HL-60 (cell line): Measurements from ENCODE around the gene DAB2.

Source experiments
- DNase-seq, 2 experiments: peaks; one replicate each; pipeline ENCODE4 v3.0.0-alpha.2; 2010 to 2020; ENCODE audit warnings: low read depth in 1 of 2, low spot score in 1 of 2
- H3K27ac ChIP-seq: fragments of 250-450 bp; sonication (Bioruptor Pico); replicated peaks from 2 replicates; pipeline ENCODE4 v1.5.1; 2020; ENCODE audit warnings: mild to moderate bottlenecking, moderate library complexity
- H3K27me3 ChIP-seq: fragments of 250-450 bp; sonication (Bioruptor Pico); 2 replicates; pipeline ENCODE4 v1.5.1; 2021; ENCODE audit warnings: mild to moderate bottlenecking, moderate library complexity; ENCODE audit not compliant: insufficient read depth, poor library complexity, severe bottlenecking
- H3K4me3 ChIP-seq: replicated peaks from 2 replicates; pipeline ENCODE4 v1.5.1; 2011; ENCODE audit warnings: mild to moderate bottlenecking, control low read depth, low read length; ENCODE audit not compliant: insufficient read depth
- CTCF ChIP-seq: IDR thresholded peaks from one replicate; pipeline ENCODE4 v1.5.1; 2011; ENCODE audit warnings: low read length, control low read depth, inconsistent platforms; ENCODE audit not compliant: insufficient read depth
- GABPA ChIP-seq: IDR thresholded peaks from 2 replicates; pipeline ENCODE4 v1.6.1; 2012; ENCODE audit warnings: low read depth
- POLR2AphosphoS5 ChIP-seq: IDR thresholded peaks from 2 replicates; pipeline ENCODE4 v1.6.1; 2012; ENCODE audit warnings: low read depth
- REST ChIP-seq: IDR thresholded peaks from 2 replicates; pipeline ENCODE4 v1.6.1; 2012; ENCODE audit warnings: low read depth; ENCODE audit not compliant: insufficient replicate concordance
- SPI1 ChIP-seq: IDR thresholded peaks from 2 replicates; pipeline ENCODE4 v1.6.1; 2012; ENCODE audit warnings: low read depth, mild to moderate bottlenecking, borderline replicate concordance

Gene DAB2

GRCh38 chr5:39361306-39361705, 63.5 kb downstream of the DAB2 start:
- Histone ChIP-seq H3K27me3 (no peaks in the 10 kb centered on the region), H3K27ac (no peak overlapping the region), H3K4me3 (no peak overlapping the region)
- DNase-seq = no peak
- no peak for TF ChIP-seq SPI1
- TF ChIP-seq CTCF = no peak
- TF ChIP-seq GABPA = no peak
- no peak for TF ChIP-seq REST

GRCh38 chr5:39360471-39361111, 64.2 kb downstream of the DAB2 start:
- DNase-seq = no peak
- Histone ChIP-seq H3K27me3 (no peaks in the 10 kb centered on the region), H3K27ac (no peak overlapping the region), H3K4me3 (no peak overlapping the region)
- TF ChIP-seq REST (no peak), GABPA (no peak), SPI1 (no peak), CTCF (no peak), POLR2AphosphoS5 (no peak)

GRCh38 chr5:39356263-39356662, 68.5 kb downstream of the DAB2 start:
- TF ChIP-seq CTCF = no peak
- no peak for TF ChIP-seq GABPA
- TF ChIP-seq POLR2AphosphoS5 = no peak
- TF ChIP-seq REST = no peak
- TF ChIP-seq SPI1 = no peak
- DNase-seq = no peak
- Histone ChIP-seq H3K27me3 (no peaks in the 10 kb centered on the region), H3K27ac (no peak overlapping the region), H3K4me3 (no peak overlapping the region)
